ENCODE results near the gene TBC1D5.

DNA sequence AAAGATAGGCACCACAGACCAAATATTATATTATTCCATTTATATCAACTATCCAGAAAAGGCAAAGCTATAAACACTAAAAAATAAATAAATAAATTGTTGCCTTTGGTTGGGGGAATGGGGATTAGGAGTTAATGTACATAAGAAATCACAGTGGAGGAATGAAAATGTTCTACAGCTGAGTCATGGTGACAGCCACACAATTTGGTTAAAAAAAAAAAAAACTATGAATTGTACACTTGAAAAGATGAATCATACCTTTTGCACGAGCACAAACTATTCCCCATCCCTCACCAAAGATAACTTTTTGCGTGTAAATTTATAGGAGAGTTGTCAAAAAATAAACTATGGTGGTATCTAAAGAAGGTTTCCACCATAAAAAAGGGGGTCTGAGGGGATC lies 103.2 kb downstream of the TBC1D5 start:
- TF ChIP-seq, protein P1, sequence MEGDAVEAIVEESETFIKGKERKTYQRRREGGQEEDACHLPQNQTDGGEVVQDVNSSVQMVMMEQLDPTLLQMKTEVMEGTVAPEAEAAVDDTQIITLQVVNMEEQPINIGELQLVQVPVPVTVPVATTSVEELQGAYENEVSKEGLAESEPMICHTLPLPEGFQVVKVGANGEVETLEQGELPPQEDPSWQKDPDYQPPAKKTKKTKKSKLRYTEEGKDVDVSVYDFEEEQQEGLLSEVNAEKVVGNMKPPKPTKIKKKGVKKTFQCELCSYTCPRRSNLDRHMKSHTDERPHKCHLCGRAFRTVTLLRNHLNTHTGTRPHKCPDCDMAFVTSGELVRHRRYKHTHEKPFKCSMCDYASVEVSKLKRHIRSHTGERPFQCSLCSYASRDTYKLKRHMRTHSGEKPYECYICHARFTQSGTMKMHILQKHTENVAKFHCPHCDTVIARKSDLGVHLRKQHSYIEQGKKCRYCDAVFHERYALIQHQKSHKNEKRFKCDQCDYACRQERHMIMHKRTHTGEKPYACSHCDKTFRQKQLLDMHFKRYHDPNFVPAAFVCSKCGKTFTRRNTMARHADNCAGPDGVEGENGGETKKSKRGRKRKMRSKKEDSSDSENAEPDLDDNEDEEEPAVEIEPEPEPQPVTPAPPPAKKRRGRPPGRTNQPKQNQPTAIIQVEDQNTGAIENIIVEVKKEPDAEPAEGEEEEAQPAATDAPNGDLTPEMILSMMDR (conservative IDR thresholded peaks at IDR 0.05), result no peak
- TF ChIP-seq ZFX (IDR thresholded peaks at IDR 0.05), result no peak
